GM23338 (cell line): ENCODE measurements around the gene CTRB1. TPM values are rescaled to one million over a fixed set of nuclear protein-coding genes. Genes with fewer than 3 reads are reported as not detected.

Experiments used
- ATAC-seq: fragments of 200-7000 bp; cut with Tn5 transposase; 3 replicates; pipeline ENCODE4 v1.9.1; 2020
- DNase-seq: peaks from one replicate; pipeline ENCODE4 v3.0.0-alpha.2; 2015; ENCODE audit warnings: low spot score
- H2AFZ ChIP-seq: fragments of 200-600 bp; sonication (generic); 2 replicates; pipeline ENCODE4 v1.8.0; 2016; ENCODE audit warnings: antibody characterized with exemption, mild to moderate bottlenecking, moderate library complexity
- H3F3A ChIP-seq: fragments of 200-600 bp; sonication (generic); replicated peaks from 2 replicates; pipeline ENCODE4 v1.8.0; 2017; ENCODE audit warnings: antibody characterized with exemption, mixed run types, low read depth
- H3K27ac ChIP-seq: fragments of 200-600 bp; sonication (generic); 2 replicates; pipeline ENCODE4 v1.6.1; 2016; ENCODE audit warnings: low read depth
- H3K27me3 ChIP-seq: fragments of 200-600 bp; sonication (generic); 2 replicates; pipeline ENCODE4 v1.8.0; 2016; ENCODE audit warnings: mild to moderate bottlenecking, mixed run types, moderate library complexity; ENCODE audit not compliant: insufficient read depth
- H3K36me3 ChIP-seq: fragments of 200-600 bp; sonication (generic); 2 replicates; pipeline ENCODE4 v1.8.0; 2016; ENCODE audit warnings: mild to moderate bottlenecking; ENCODE audit not compliant: insufficient read depth
- H3K4me1 ChIP-seq: fragments of 200-600 bp; sonication (generic); 2 replicates; pipeline ENCODE4 v1.8.0; 2016; ENCODE audit warnings: mild to moderate bottlenecking, moderate library complexity; ENCODE audit not compliant: insufficient read depth
- H3K4me2 ChIP-seq: fragments of 200-600 bp; sonication (generic); 2 replicates; pipeline ENCODE4 v1.7.1; 2017; ENCODE audit warnings: mixed run types
- H3K4me3 ChIP-seq: fragments of 200-600 bp; sonication (generic); 2 replicates; pipeline ENCODE4 v1.6.1; 2016; ENCODE audit warnings: mixed run types
- H3K79me2 ChIP-seq: fragments of 200-600 bp; sonication (generic); replicated peaks from 2 replicates; pipeline ENCODE4 v1.8.0; 2017; ENCODE audit warnings: mild to moderate bottlenecking; ENCODE audit not compliant: insufficient read depth
- H3K9me2 ChIP-seq: fragments of 200-600 bp; sonication (generic); 2 replicates; pipeline ENCODE4 v1.8.0; 2017; ENCODE audit not compliant: insufficient read depth
- H4K20me1 ChIP-seq: fragments of 200-600 bp; sonication (generic); replicated peaks from 2 replicates; pipeline ENCODE4 v1.8.0; 2017; ENCODE audit warnings: mild to moderate bottlenecking; ENCODE audit not compliant: insufficient read depth
- H3K27ac Mint-ChIP-seq: 2 replicates; pipeline ENCODE4 v1.8.0; 2020; ENCODE audit warnings: inconsistent platforms, mild to moderate bottlenecking, moderate library complexity, mixed read lengths
- H3K27me3 Mint-ChIP-seq: 3 replicates; pipeline ENCODE4 v1.8.0; 2022; ENCODE audit warnings: low read depth, mild to moderate bottlenecking, moderate library complexity, mixed read lengths, inconsistent platforms; ENCODE audit not compliant: insufficient read depth, poor library complexity
- H3K36me3 Mint-ChIP-seq: 3 replicates; pipeline ENCODE4 v1.8.0; 2021; ENCODE audit warnings: low read depth, mild to moderate bottlenecking, inconsistent platforms, moderate library complexity, mixed read lengths
- H3K4me1 Mint-ChIP-seq: 3 replicates; pipeline ENCODE4 v1.8.0; 2020; ENCODE audit warnings: mild to moderate bottlenecking, inconsistent platforms, mixed read lengths
- H3K4me3 Mint-ChIP-seq: 3 replicates; pipeline ENCODE4 v1.8.0; 2021; ENCODE audit warnings: moderate library complexity, mild to moderate bottlenecking, inconsistent platforms, mixed read lengths
- H3K9me3 Mint-ChIP-seq: 3 replicates; pipeline ENCODE4 v1.8.0; 2020; ENCODE audit warnings: moderate library complexity, mild to moderate bottlenecking, inconsistent platforms, mixed read lengths
- CTCF ChIP-seq, 2 experiments: fragments of 200-600 bp in 1 of 2; sonication (generic) in 1 of 2; conservative IDR thresholded peaks; 2 replicates each; pipeline versions ENCODE4 v1.5.1 to v1.6.1; 2016 to 2017; ENCODE audit warnings: antibody characterized with exemption in 2 of 2, low read depth in 2 of 2, mild to moderate bottlenecking in 2 of 2, moderate library complexity in 1 of 2
- ETS1 ChIP-seq: IDR thresholded peaks from 2 replicates; pipeline ENCODE4 v1.6.1; 2016; ENCODE audit warnings: antibody characterized with exemption
- EZH2phosphoT487 ChIP-seq: fragments of 200-600 bp; sonication (generic); IDR thresholded peaks from one replicate; pipeline ENCODE4 v1.8.1; 2018; ENCODE audit warnings: antibody characterized with exemption; ENCODE audit not compliant: unreplicated experiment
- POLR2AphosphoS5 ChIP-seq: IDR thresholded peaks from 2 replicates; pipeline ENCODE4 v1.6.1; 2016; ENCODE audit warnings: antibody characterized with exemption, low read depth
- polyA plus RNA-seq: library from polyadenylated mRNA; unstranded; fragments of >200 nt; fragmentation: Nextera tagmentation; extraction: Ambion mirVana; gene quantifications from 2 replicates; pipeline ENCODE4 v1.2.1, GENCODE V29; 2016
- total RNA-seq: library from RNA; depleted of rRNA; stranded (reverse); fragments of >200 nt; shearing (Covaris generic); gene quantifications from 2 replicates; pipeline ENCODE4 v1.2.3, GENCODE V29; 2014

Gene CTRB1
- total and polyA plus RNA-seq, 2 experiments from 2014 or later, result not detected

GRCh38 chr16:75244225-75244809 lies 25.5 kb downstream of the CTRB1 start:
- H3K27ac ChIP-seq, result peak overlapping the region; percentile 93
- Mint-ChIP-seq H3K36me3 (peaks cover 39% of the 10 kb centered on the region), H3K27ac (peak overlapping the region; percentile 97), H3K27me3 (peaks cover 36% of the 10 kb centered on the region), H3K4me3 (no peak overlapping the region; the same call in 2 of the 3 replicates), H3K4me1 (peaks cover 70% of the 10 kb centered on the region), H3K9me3 (no peaks in the 10 kb centered on the region; the same call in 1 of the 3 replicates)
- H2AFZ ChIP-seq, result no peak overlapping the region
- no peaks in the 10 kb centered on the region for H3K9me2 ChIP-seq
- H3F3A ChIP-seq, result 0 out of 2 replicates have a peak, but pooled peaks cover 11% of the 10 kb centered on the region
- TF ChIP-seq CTCF (conservative IDR thresholded peaks at IDR 0.05; ENCODE audit: low read depth in 2 of 2) (0 out of 4 replicates have a peak, but pooled peaks of 1 of the 2 experiments have one; percentile 8), EZH2phosphoT487 (no peak), POLR2AphosphoS5 (no peak)
- no peak overlapping the region for H3K4me3 ChIP-seq
- DNase-seq (no peak), ATAC-seq (no peak)
- peaks cover 41% of the 10 kb centered on the region for H3K4me1 ChIP-seq
- peaks cover 46% of the 10 kb centered on the region for H4K20me1 ChIP-seq
- H3K36me3 ChIP-seq, result no peaks in the 10 kb centered on the region
- no peaks in the 10 kb centered on the region for H3K27me3 ChIP-seq
- peak overlapping the region; percentile 42 for H3K4me2 ChIP-seq
- peaks cover 93% of the 10 kb centered on the region for H3K79me2 ChIP-seq

- ATAC-seq (peak; percentile 59), DNase-seq (peak; percentile 81)
- Mint-ChIP-seq H3K9me3 (no peaks in the 10 kb centered on the region; the same call in 1 of the 3 replicates), H3K4me3 (peak overlapping the region; percentile 50; the same call in 1 of the 3 replicates), H3K36me3 (peaks cover 35% of the 10 kb centered on the region), H3K27ac (peak overlapping the region; percentile 97), H3K4me1 (peaks cover 74% of the 10 kb centered on the region), H3K27me3 (peaks cover 36% of the 10 kb centered on the region)
- Histone ChIP-seq H3K27ac (peak overlapping the region; percentile 93), H4K20me1 (peaks cover 54% of the 10 kb centered on the region), H3K36me3 (no peaks in the 10 kb centered on the region), H3F3A (0 out of 2 replicates have a peak, but pooled peaks cover 11% of the 10 kb centered on the region), H2AFZ (no peak overlapping the region), H3K79me2 (peaks cover 94% of the 10 kb centered on the region), H3K9me2 (no peaks in the 10 kb centered on the region), H3K4me1 (peaks cover 47% of the 10 kb centered on the region), H3K27me3 (no peaks in the 10 kb centered on the region), H3K4me3 (no peak overlapping the region), H3K4me2 (peak overlapping the region; percentile 42)
- TF ChIP-seq POLR2AphosphoS5 (0 out of 2 replicates have a peak, but pooled peaks have one; percentile 22), EZH2phosphoT487 (no peak), ETS1 (0 out of 2 replicates have a peak, but pooled peaks have one; percentile 23)
These were observed 26.3 kb downstream of the CTRB1 start for GRCh38 chr16:75244844-75245758.
